WTC11 (cell line): ENCODE results near the gene LTBP2. TPM values are rescaled to one million over a fixed set of nuclear protein-coding genes. Genes with fewer than 3 reads are reported as not detected.

Source experiments
- ATAC-seq: fragments of 200-7000 bp; cut with Tn5 transposase; 2 replicates; pipeline ENCODE4 v1.10.0; 2021; ENCODE audit warnings: mild to moderate bottlenecking, moderate library complexity
- CTCF ChIA-PET: fragments of 300-600 bp; sonication (Branson Sonifier 250); formaldehyde crosslinking; loops from one replicate; lab custom pipeline; 2021; ENCODE audit warnings: antibody characterized with exemption; lab: Charles Lee
- POLR2A ChIA-PET: fragments of 350-600 bp; sonication (Branson Sonifier 250); formaldehyde crosslinking; loops from one replicate; lab custom pipeline; 2021; ENCODE audit warnings: antibody characterized with exemption; lab: Charles Lee
- DNase-seq: peaks from one replicate; pipeline ENCODE4 v3.0.0; 2021; ENCODE audit warnings: low spot score
- H3K27ac Mint-ChIP-seq: 2 replicates; pipeline ENCODE4 v1.8.0; 2021; ENCODE audit warnings: mixed read lengths
- H3K27me3 Mint-ChIP-seq: 2 replicates; pipeline ENCODE4 v1.8.0; 2021; ENCODE audit warnings: low read depth, mild to moderate bottlenecking, moderate library complexity, mixed read lengths
- H3K36me3 Mint-ChIP-seq: 2 replicates; pipeline ENCODE4 v1.8.0; 2021; ENCODE audit warnings: mixed read lengths
- H3K4me1 Mint-ChIP-seq: 2 replicates; pipeline ENCODE4 v1.8.0; 2022; ENCODE audit warnings: mixed read lengths
- H3K4me3 Mint-ChIP-seq: 2 replicates; pipeline ENCODE4 v1.8.0; 2021; ENCODE audit warnings: mild to moderate bottlenecking, moderate library complexity, mixed read lengths
- H3K9me3 Mint-ChIP-seq: 2 replicates; pipeline ENCODE4 v1.8.0; 2021; ENCODE audit warnings: mixed read lengths
- ATF3 ChIP-seq: sonication (generic); formaldehyde crosslinking; conservative IDR thresholded peaks from 2 replicates; pipeline ENCODE4 v1.8.1; 2022; ENCODE audit warnings: mild to moderate bottlenecking, missing genetic modification reagents
- ATF6 ChIP-seq: sonication (generic); formaldehyde crosslinking; IDR thresholded peaks from 2 replicates; pipeline ENCODE4 v1.8.1; 2023; ENCODE audit warnings: mild to moderate bottlenecking, missing genetic modification reagents
- FOXP4 ChIP-seq: sonication (generic); formaldehyde crosslinking; IDR thresholded peaks from 2 replicates; pipeline ENCODE4 v1.8.0; 2022; ENCODE audit warnings: mild to moderate bottlenecking, missing genetic modification reagents
- GRHL2 ChIP-seq: fragments of 250-450 bp; sonication (Bioruptor Pico); IDR thresholded peaks from 2 replicates; pipeline ENCODE4 v1.8.0; 2022; ENCODE audit warnings: mild to moderate bottlenecking, moderate library complexity; ENCODE audit not compliant: insufficient replicate concordance, severe bottlenecking
- HMGA2 ChIP-seq: fragments of 250-450 bp; sonication (Bioruptor Pico); IDR thresholded peaks from 2 replicates; pipeline ENCODE4 v1.4.0; 2021; ENCODE audit warnings: mild to moderate bottlenecking, moderate library complexity
- KAT7 ChIP-seq: sonication (generic); formaldehyde crosslinking; IDR thresholded peaks from 2 replicates; pipeline ENCODE4 v1.8.1; 2023; ENCODE audit warnings: missing genetic modification reagents, mild to moderate bottlenecking, borderline replicate concordance
- NFE2L1 ChIP-seq: sonication (generic); formaldehyde crosslinking; IDR thresholded peaks from 2 replicates; pipeline ENCODE4 v1.8.1; 2023; ENCODE audit warnings: missing genetic modification reagents
- NR1H2 ChIP-seq: sonication (generic); formaldehyde crosslinking; IDR thresholded peaks from 2 replicates; pipeline ENCODE4 v1.9.0; 2021; ENCODE audit warnings: mild to moderate bottlenecking, moderate library complexity, missing genetic modification reagents
- PRDM15 ChIP-seq: sonication (generic); formaldehyde crosslinking; IDR thresholded peaks from 2 replicates; pipeline ENCODE4 v1.8.0; 2022; ENCODE audit warnings: missing genetic modification reagents
- PREB ChIP-seq: sonication (generic); formaldehyde crosslinking; IDR thresholded peaks from 2 replicates; pipeline ENCODE4 v1.8.1; 2022; ENCODE audit warnings: mild to moderate bottlenecking, missing genetic modification reagents, moderate library complexity, borderline replicate concordance
- SMAD3 ChIP-seq: sonication (generic); formaldehyde crosslinking; IDR thresholded peaks from 2 replicates; pipeline ENCODE4 v1.8.0; 2022; ENCODE audit warnings: missing genetic modification reagents, mild to moderate bottlenecking, borderline replicate concordance
- TCF7 ChIP-seq: sonication (generic); formaldehyde crosslinking; IDR thresholded peaks from 2 replicates; pipeline ENCODE4 v1.8.0; 2022; ENCODE audit warnings: mild to moderate bottlenecking, low read depth, missing genetic modification reagents, moderate library complexity
- USF1 ChIP-seq: sonication (generic); formaldehyde crosslinking; IDR thresholded peaks from 2 replicates; pipeline ENCODE4 v1.8.0; 2022; ENCODE audit warnings: mild to moderate bottlenecking, missing genetic modification reagents
- USF2 ChIP-seq: sonication (generic); formaldehyde crosslinking; IDR thresholded peaks from 2 replicates; pipeline ENCODE4 v1.8.1; 2023; ENCODE audit warnings: mild to moderate bottlenecking, missing genetic modification reagents, moderate library complexity
- ZBTB21 ChIP-seq: sonication (generic); formaldehyde crosslinking; IDR thresholded peaks from 2 replicates; pipeline ENCODE4 v1.8.1; 2023; ENCODE audit warnings: mild to moderate bottlenecking, missing genetic modification reagents, borderline replicate concordance
- ZNF281 ChIP-seq: sonication (generic); formaldehyde crosslinking; IDR thresholded peaks from 2 replicates; pipeline ENCODE4 v1.8.0; 2023; ENCODE audit warnings: mild to moderate bottlenecking, missing genetic modification reagents
- ZNF416 ChIP-seq: fragments of 250-450 bp; sonication (Bioruptor Pico); IDR thresholded peaks from 2 replicates; pipeline ENCODE4 v1.9.0; 2021; ENCODE audit warnings: mild to moderate bottlenecking, inconsistent platforms
- ZNF512 ChIP-seq: sonication (generic); formaldehyde crosslinking; IDR thresholded peaks from 2 replicates; pipeline ENCODE4 v1.8.1; 2022; ENCODE audit warnings: missing genetic modification reagents, borderline replicate concordance
- total RNA-seq: library from RNA; stranded (reverse); gene quantifications from 3 replicates; pipeline ENCODE4 v1.2.3, GENCODE V29; 2021

The LTBP2 gene
- total RNA-seq, 1 experiment from 2014 or later, result 1.2 TPM

- H3K9me3 Mint-ChIP-seq, result no peaks in the 10 kb centered on the region
- H3K36me3 Mint-ChIP-seq, result no peaks in the 10 kb centered on the region
- H3K4me1 Mint-ChIP-seq, result peaks cover 14% of the 10 kb centered on the region
- no peaks in the 10 kb centered on the region for H3K27me3 Mint-ChIP-seq
- POLR2A ChIA-PET, result no interaction called here
- CTCF ChIA-PET, result interaction anchor here (0.8 to 6.0 kb wide), 7 partner anchors 19 to 62 kb away, joined by 3 to 36 read pairs (median 4); no protein-coding TSS in a partner anchor
- H3K4me3 Mint-ChIP-seq, result no peak overlapping the region
- H3K27ac Mint-ChIP-seq, result no peak overlapping the region
- ATAC-seq (no peak), DNase-seq (no peak)
- no peak for TF ChIP-seq NR1H2 (CRISPR knock-in tag)
- no peak for TF ChIP-seq ZNF281 (CRISPR knock-in tag)
- no peak for TF ChIP-seq PRDM15 (CRISPR knock-in tag)
- TF ChIP-seq ZNF512, result no peak
- no peak for TF ChIP-seq HMGA2 (CRISPR knock-in tag)
- TF ChIP-seq ATF6 (CRISPR knock-in tag), result no peak
- TF ChIP-seq USF2 (CRISPR knock-in tag), result no peak
- TF ChIP-seq ATF3 (CRISPR knock-in tag), result no peak
- no peak for TF ChIP-seq USF1 (CRISPR knock-in tag)
- no peak for TF ChIP-seq KAT7 (CRISPR knock-in tag)
- TF ChIP-seq SMAD3 (CRISPR knock-in tag), result no peak
- TF ChIP-seq NFE2L1, result no peak
- no peak for TF ChIP-seq TCF7 (CRISPR knock-in tag)
- TF ChIP-seq GRHL2 (CRISPR knock-in tag), result no peak
- no peak for TF ChIP-seq FOXP4 (CRISPR knock-in tag)
- no peak for TF ChIP-seq ZNF416 (CRISPR knock-in tag)
- no peak for TF ChIP-seq ZBTB21 (CRISPR knock-in tag)
- no peak for TF ChIP-seq PREB (CRISPR knock-in tag)
Measured at GRCh38 chr14:74550071-74550470, 62.0 kb downstream of the LTBP2 start.
